ENCODE data around the gene ME3. TPM values are rescaled to one million over a fixed set of nuclear protein-coding genes. Genes with fewer than 3 reads are reported as not detected.

ME3 gene
- 10 to 100 TPM; 11.0 to 47.8 (median 44.1) TPM for total RNA-seq

- ATAC-seq, result peak; percentile 82
- H3K4me3 ChIP-seq, result peak within 1 kb of the TSS; percentile 61 to 64
- peak within 1 kb of the TSS; percentile 85 to 98 (median 92) for H3K27ac ChIP-seq
- no CpG with 5 or more reads among the region's 52 CpGs for WGBS, 2 donors (ENCODE audit: low coverage in 1 of 2)
- TF ChIP-seq CTCF (IDR thresholded peaks at IDR 0.05) (peak in 2 of 4 experiments; percentile 1 to 4), EP300 (IDR thresholded peaks at IDR 0.05) (no peak), POLR2A (IDR thresholded peaks at IDR 0.05) (peak; percentile 23 to 34), POLR2AphosphoS5 (IDR thresholded peaks at IDR 0.05) (peak; percentile 65)
- H3K4me1 ChIP-seq, result peaks cover 0 to 70% (median 10%) of the 10 kb centered on the region in 3 donors
- H3K9me3 ChIP-seq, result no peaks in the 10 kb centered on the region
- peaks cover 0 to 7% of the 10 kb centered on the region in 2 donors for H3K36me3 ChIP-seq
- H3K27me3 ChIP-seq, result no peaks in the 10 kb centered on the region
Measured at GRCh38 chr11:86672007-86672621, at the start of gene ME3. Gene ME3, minus strand, starts transcription at chr11:86672616.

- H3K4me1 ChIP-seq, result no peaks in the 10 kb centered on the region
- no peak for TF ChIP-seq POLR2AphosphoS5 (IDR thresholded peaks at IDR 0.05)
- TF ChIP-seq CTCF (IDR thresholded peaks at IDR 0.05), result no peak
- TF ChIP-seq EP300 (IDR thresholded peaks at IDR 0.05), result no peak
- no peak for TF ChIP-seq POLR2A (IDR thresholded peaks at IDR 0.05)
- H3K27ac ChIP-seq, result no peak overlapping the region
- no peaks in the 10 kb centered on the region for H3K27me3 ChIP-seq
- H3K4me3 ChIP-seq, result no peak overlapping the region
- H3K9me3 ChIP-seq, result peaks cover 0 to 15% (median 0%) of the 10 kb centered on the region in 3 donors
- WGBS, 2 donors (ENCODE audit: low coverage in 1 of 2), result 20 to 50% methylated on average over 1 of the region's 1 CpG
- no peaks in the 10 kb centered on the region for H3K36me3 ChIP-seq
- ATAC-seq, result no peak
Measured at GRCh38 chr11:86722006-86722405, 49.6 kb upstream of the ME3 start.

- 60 to 80% methylated on average over 1 to 2 of the region's 2 CpGs for WGBS, 2 donors (ENCODE audit: low coverage in 1 of 2)
- Histone ChIP-seq H3K4me3 (no peak overlapping the region), H3K4me1 (no peaks in the 10 kb centered on the region), H3K9me3 (peaks cover 0 to 15% (median 0%) of the 10 kb centered on the region in 3 donors), H3K27ac (no peak overlapping the region), H3K27me3 (no peaks in the 10 kb centered on the region), H3K36me3 (no peaks in the 10 kb centered on the region)
- ATAC-seq, result no peak
- TF ChIP-seq EP300 (IDR thresholded peaks at IDR 0.05) (no peak), CTCF (IDR thresholded peaks at IDR 0.05) (no peak), POLR2A (IDR thresholded peaks at IDR 0.05) (no peak), POLR2AphosphoS5 (IDR thresholded peaks at IDR 0.05) (no peak)
Measured at GRCh38 chr11:86720546-86720945, 48.1 kb upstream of the ME3 start.

- H3K9me3 ChIP-seq, result peaks cover 0 to 15% (median 0%) of the 10 kb centered on the region in 3 donors
- no peaks in the 10 kb centered on the region for H3K4me1 ChIP-seq
- TF ChIP-seq EP300 (IDR thresholded peaks at IDR 0.05) (no peak), POLR2AphosphoS5 (IDR thresholded peaks at IDR 0.05) (no peak), CTCF (IDR thresholded peaks at IDR 0.05) (no peak), POLR2A (IDR thresholded peaks at IDR 0.05) (no peak)
- no peaks in the 10 kb centered on the region for H3K27me3 ChIP-seq
- H3K36me3 ChIP-seq, result no peaks in the 10 kb centered on the region
- ATAC-seq, result no peak
- H3K4me3 ChIP-seq, result no peak overlapping the region
- WGBS, 2 donors (ENCODE audit: low coverage in 1 of 2), result 42% methylated on average over 1 of the region's 1 CpG; no CpG with 5 or more reads in 1 of the 2 donors
- no peak overlapping the region for H3K27ac ChIP-seq
Measured at GRCh38 chr11:86719781-86720463, 47.5 kb upstream of the ME3 start.

Data from gastroesophageal sphincter (tissue), 4 donors.